ENCODE results near the gene FHL2.

DNA sequence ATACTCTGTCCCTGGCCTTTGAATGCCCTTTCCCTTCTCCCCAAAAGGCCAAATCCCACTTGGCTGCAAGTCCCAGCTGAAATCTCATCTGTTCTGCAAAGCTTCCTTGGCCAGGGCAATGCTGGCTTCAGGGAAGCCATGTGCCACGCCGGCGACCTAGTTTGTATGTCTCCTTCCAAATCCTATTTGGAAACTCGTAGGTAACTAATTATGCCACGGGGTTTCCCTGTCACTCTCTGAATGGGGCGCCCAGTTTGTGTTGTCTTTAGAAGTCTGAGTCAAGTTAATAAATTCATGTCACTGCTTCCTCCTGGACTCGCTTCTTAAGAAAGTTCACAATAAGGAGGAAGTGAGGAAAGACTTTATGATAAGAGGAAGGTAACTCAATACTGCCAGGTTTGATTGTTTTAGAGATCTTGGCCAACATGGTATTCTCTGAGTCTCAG, 19.1 kb downstream of the FHL2 start:
- TF ChIP-seq, protein P1, sequence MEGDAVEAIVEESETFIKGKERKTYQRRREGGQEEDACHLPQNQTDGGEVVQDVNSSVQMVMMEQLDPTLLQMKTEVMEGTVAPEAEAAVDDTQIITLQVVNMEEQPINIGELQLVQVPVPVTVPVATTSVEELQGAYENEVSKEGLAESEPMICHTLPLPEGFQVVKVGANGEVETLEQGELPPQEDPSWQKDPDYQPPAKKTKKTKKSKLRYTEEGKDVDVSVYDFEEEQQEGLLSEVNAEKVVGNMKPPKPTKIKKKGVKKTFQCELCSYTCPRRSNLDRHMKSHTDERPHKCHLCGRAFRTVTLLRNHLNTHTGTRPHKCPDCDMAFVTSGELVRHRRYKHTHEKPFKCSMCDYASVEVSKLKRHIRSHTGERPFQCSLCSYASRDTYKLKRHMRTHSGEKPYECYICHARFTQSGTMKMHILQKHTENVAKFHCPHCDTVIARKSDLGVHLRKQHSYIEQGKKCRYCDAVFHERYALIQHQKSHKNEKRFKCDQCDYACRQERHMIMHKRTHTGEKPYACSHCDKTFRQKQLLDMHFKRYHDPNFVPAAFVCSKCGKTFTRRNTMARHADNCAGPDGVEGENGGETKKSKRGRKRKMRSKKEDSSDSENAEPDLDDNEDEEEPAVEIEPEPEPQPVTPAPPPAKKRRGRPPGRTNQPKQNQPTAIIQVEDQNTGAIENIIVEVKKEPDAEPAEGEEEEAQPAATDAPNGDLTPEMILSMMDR (IDR thresholded peaks at IDR 0.05; ENCODE audit: low read length): no peak
- no peak for TF ChIP-seq EZH2 (optimal IDR thresholded peaks at IDR 0.05; ENCODE audit: low read depth, low read length)

Data from MM.1S (cell line).